CD4-positive, alpha-beta memory T cell (primary cell): ENCODE measurements around the gene PTPRD. TPM values are rescaled to one million over a fixed set of nuclear protein-coding genes. Genes with fewer than 3 reads are reported as not detected.

Source experiments
- CTCF ChIA-PET: fragments of 350-600 bp; sonication (Branson Sonifier 250); formaldehyde crosslinking; loops from one replicate; lab custom pipeline; 2021; ENCODE audit warnings: inconsistent platforms; ENCODE audit not compliant: partially characterized antibody; lab: Charles Lee
- POLR2A ChIA-PET: fragments of 350-600 bp; sonication (Branson Sonifier 250); formaldehyde crosslinking; loops from one replicate; lab custom pipeline; 2021; ENCODE audit not compliant: partially characterized antibody; lab: Charles Lee
- DNase-seq, 5 donors: peaks; one replicate each; pipeline versions ENCODE4 v3.0.0 to v3.0.0-alpha.2; 2020 to 2022; ENCODE audit warnings: mixed read lengths in 1 of 5
- H3K27ac ChIP-seq: one replicate; pipeline ENCODE4 v1.7.0; 2013; ENCODE audit warnings: low read depth, low read length
- H3K27me3 ChIP-seq: 2 replicates; pipeline ENCODE4 v1.7.0; 2013; ENCODE audit warnings: mild to moderate bottlenecking, low read length, moderate library complexity; ENCODE audit not compliant: insufficient read depth
- H3K36me3 ChIP-seq: 2 replicates; pipeline ENCODE4 v1.7.0; 2013; ENCODE audit warnings: mild to moderate bottlenecking, low read length, moderate library complexity; ENCODE audit not compliant: insufficient read depth
- H3K4me1 ChIP-seq: 2 replicates; pipeline ENCODE4 v1.7.0; 2013; ENCODE audit warnings: mild to moderate bottlenecking, low read length, moderate library complexity; ENCODE audit not compliant: insufficient read depth
- H3K4me3 ChIP-seq, 2 donors: one replicate each; pipeline ENCODE4 v1.7.0; 2013; ENCODE audit warnings: low read length in 2 of 2, mild to moderate bottlenecking in 1 of 2
- H3K9me3 ChIP-seq, 2 donors: one replicate each; pipeline ENCODE4 v1.7.0; 2013; ENCODE audit warnings: low read length in 2 of 2, control low read depth in 1 of 2; ENCODE audit not compliant: control insufficient read depth in 1 of 2
- H3K27ac Mint-ChIP-seq, 7 donors: one replicate each; pipeline ENCODE4 v1.8.0; 2020 to 2021; ENCODE audit warnings: mixed read lengths in 7 of 7, mild to moderate bottlenecking in 6 of 7, inconsistent platforms in 3 of 7, moderate library complexity in 3 of 7
- H3K27me3 Mint-ChIP-seq, 2 donors: one replicate each; pipeline ENCODE4 v1.8.0; 2020 to 2021; ENCODE audit warnings: mixed read lengths in 2 of 2
- H3K36me3 Mint-ChIP-seq, 2 donors: one replicate each; pipeline ENCODE4 v1.8.0; 2020 to 2021; ENCODE audit warnings: mixed read lengths in 2 of 2, inconsistent platforms in 1 of 2, mild to moderate bottlenecking in 1 of 2
- H3K4me1 Mint-ChIP-seq, 4 donors: one replicate each; pipeline ENCODE4 v1.8.0; 2020 to 2021; ENCODE audit warnings: mixed read lengths in 4 of 4, mild to moderate bottlenecking in 1 of 4
- H3K4me3 Mint-ChIP-seq, 8 donors: one replicate each; pipeline ENCODE4 v1.8.0; 2020 to 2021; ENCODE audit warnings: mixed read lengths in 8 of 8, mild to moderate bottlenecking in 7 of 8, moderate library complexity in 6 of 8, inconsistent platforms in 3 of 8
- H3K9me3 Mint-ChIP-seq, 8 donors: one replicate each; pipeline ENCODE4 v1.8.0; 2020 to 2021; ENCODE audit warnings: mixed read lengths in 8 of 8, mild to moderate bottlenecking in 5 of 8, inconsistent platforms in 3 of 8, moderate library complexity in 1 of 8
- intact Hi-C: fragments of 100-400 bp; cut with micrococcal nuclease; formaldehyde crosslinking; loops from one replicate; pipeline ENCODE4 v1.15.1; 2023
- polyA plus RNA-seq, 2 donors: library from polyadenylated mRNA; unstranded; fragments of 300-500 nt; fragmentation: Illumina TruSeq; gene quantifications; one replicate each; pipeline ENCODE4 v1.2.3, GENCODE V29; 2021
- total RNA-seq, 2 experiments: library from RNA; stranded (reverse); gene quantifications; one replicate each; pipeline ENCODE4 v1.2.3, GENCODE V29; 2021

The PTPRD gene
- total and polyA plus RNA-seq, 4 experiments from 2014 or later: not detected

GRCh38 chr9:8680157-8680556, 1932.6 kb downstream of the PTPRD start:
- no peak overlapping the region for H3K27ac Mint-ChIP-seq
- Histone ChIP-seq H3K9me3 (no peaks in the 10 kb centered on the region), H3K27me3 (no peaks in the 10 kb centered on the region), H3K4me3 (no peak overlapping the region), H3K27ac (no peak overlapping the region), H3K36me3 (no peaks in the 10 kb centered on the region), H3K4me1 (no peaks in the 10 kb centered on the region)
- CTCF ChIA-PET: no interaction called here
- POLR2A ChIA-PET: no interaction called here
- no peaks in the 10 kb centered on the region for H3K36me3 Mint-ChIP-seq
- intact Hi-C loops: no loop called here
- no peaks in the 10 kb centered on the region for H3K4me1 Mint-ChIP-seq
- no peak overlapping the region for H3K4me3 Mint-ChIP-seq
- no peak for DNase-seq
- peaks cover 0 to 2% (median 0%) of the 10 kb centered on the region in 8 donors for H3K9me3 Mint-ChIP-seq
- H3K27me3 Mint-ChIP-seq: peaks cover 3 to 5% of the 10 kb centered on the region in 2 donors

GRCh38 chr9:8679371-8679822, 1933.4 kb downstream of the PTPRD start:
- Histone ChIP-seq H3K4me1 (no peaks in the 10 kb centered on the region), H3K9me3 (no peaks in the 10 kb centered on the region), H3K36me3 (no peaks in the 10 kb centered on the region), H3K27me3 (no peaks in the 10 kb centered on the region), H3K4me3 (no peak overlapping the region), H3K27ac (no peak overlapping the region)
- Mint-ChIP-seq H3K4me1 (no peaks in the 10 kb centered on the region), H3K4me3 (no peak overlapping the region), H3K27ac (no peak overlapping the region), H3K36me3 (no peaks in the 10 kb centered on the region), H3K9me3 (peaks cover 0 to 2% (median 0%) of the 10 kb centered on the region in 8 donors), H3K27me3 (peaks cover 3% of the 10 kb centered on the region in 2 donors)
- intact Hi-C loops: no loop called here
- DNase-seq: no peak
- ChIA-PET POLR2A (no interaction called here), CTCF (no interaction called here)

GRCh38 chr9:8677741-8678140, 1935.1 kb downstream of the PTPRD start:
- H3K27me3 ChIP-seq: no peaks in the 10 kb centered on the region
- ChIA-PET CTCF (no interaction called here), POLR2A (no interaction called here)
- no peaks in the 10 kb centered on the region for H3K9me3 ChIP-seq
- Mint-ChIP-seq H3K9me3 (peaks cover 0 to 2% (median 0%) of the 10 kb centered on the region in 8 donors), H3K27ac (no peak overlapping the region), H3K36me3 (no peaks in the 10 kb centered on the region), H3K4me3 (no peak overlapping the region), H3K4me1 (no peaks in the 10 kb centered on the region), H3K27me3 (peaks cover 3% of the 10 kb centered on the region in 2 donors)
- H3K4me3 ChIP-seq: no peak overlapping the region
- no peaks in the 10 kb centered on the region for H3K4me1 ChIP-seq
- no peak for DNase-seq
- no peaks in the 10 kb centered on the region for H3K36me3 ChIP-seq
- intact Hi-C loops: no loop called here
- no peak overlapping the region for H3K27ac ChIP-seq

- Mint-ChIP-seq H3K27me3 (peaks cover 2 to 3% of the 10 kb centered on the region in 2 donors), H3K4me1 (no peaks in the 10 kb centered on the region), H3K9me3 (no peaks in the 10 kb centered on the region), H3K27ac (no peak overlapping the region), H3K36me3 (no peaks in the 10 kb centered on the region), H3K4me3 (no peak overlapping the region)
- ChIA-PET CTCF (interaction anchor here (0.7 to 1.1 kb wide), 2 partner anchors 20 to 198 kb away, joined by 4 to 5 read pairs; no protein-coding TSS in a partner anchor), POLR2A (no interaction called here)
- intact Hi-C loops: no loop called here
- H3K27ac ChIP-seq: no peak overlapping the region
- H3K4me1 ChIP-seq: no peaks in the 10 kb centered on the region
- no peak for DNase-seq
- H3K9me3 ChIP-seq: no peaks in the 10 kb centered on the region
- H3K4me3 ChIP-seq: no peak overlapping the region
- H3K36me3 ChIP-seq: no peaks in the 10 kb centered on the region
- H3K27me3 ChIP-seq: no peaks in the 10 kb centered on the region
These were observed 1938.3 kb downstream of the PTPRD start for GRCh38 chr9:8674536-8674935.

- Histone ChIP-seq H3K4me3 (no peak overlapping the region), H3K27me3 (no peaks in the 10 kb centered on the region), H3K4me1 (no peaks in the 10 kb centered on the region), H3K9me3 (no peaks in the 10 kb centered on the region), H3K27ac (no peak overlapping the region), H3K36me3 (no peaks in the 10 kb centered on the region)
- H3K27ac Mint-ChIP-seq: no peak overlapping the region
- ChIA-PET CTCF (interaction anchor here (0.7 to 0.8 kb wide), 2 partner anchors 10 to 199 kb away, joined by 3 to 5 read pairs; no protein-coding TSS in a partner anchor), POLR2A (no interaction called here)
- intact Hi-C loops: no loop called here
- H3K9me3 Mint-ChIP-seq: no peaks in the 10 kb centered on the region
- DNase-seq: no peak
- no peak overlapping the region for H3K4me3 Mint-ChIP-seq
- no peaks in the 10 kb centered on the region for H3K36me3 Mint-ChIP-seq
- peaks cover 2 to 3% of the 10 kb centered on the region in 2 donors for H3K27me3 Mint-ChIP-seq
- no peaks in the 10 kb centered on the region for H3K4me1 Mint-ChIP-seq
These were observed 1939.0 kb downstream of the PTPRD start for GRCh38 chr9:8673830-8674229.

- no peak overlapping the region for H3K4me3 ChIP-seq
- Mint-ChIP-seq H3K27ac (no peak overlapping the region), H3K9me3 (no peaks in the 10 kb centered on the region), H3K4me1 (no peaks in the 10 kb centered on the region), H3K27me3 (peaks cover 2% of the 10 kb centered on the region in 2 donors), H3K36me3 (no peaks in the 10 kb centered on the region), H3K4me3 (no peak overlapping the region)
- DNase-seq: no peak
- H3K27ac ChIP-seq: no peak overlapping the region
- no peaks in the 10 kb centered on the region for H3K36me3 ChIP-seq
- no peaks in the 10 kb centered on the region for H3K9me3 ChIP-seq
- CTCF ChIA-PET: no interaction called here
- POLR2A ChIA-PET: no interaction called here
- H3K4me1 ChIP-seq: no peaks in the 10 kb centered on the region
- intact Hi-C loops: no loop called here
- no peaks in the 10 kb centered on the region for H3K27me3 ChIP-seq
These were observed 1942.1 kb downstream of the PTPRD start for GRCh38 chr9:8670751-8671150.

GRCh38 chr9:8668751-8669150, 1944.1 kb downstream of the PTPRD start:
- intact Hi-C loops: no loop called here

GRCh38 chr9:8668231-8668630, 1944.6 kb downstream of the PTPRD start:
- Histone ChIP-seq H3K27me3 (no peaks in the 10 kb centered on the region), H3K27ac (no peak overlapping the region), H3K4me1 (no peaks in the 10 kb centered on the region), H3K9me3 (no peaks in the 10 kb centered on the region), H3K4me3 (no peak overlapping the region), H3K36me3 (no peaks in the 10 kb centered on the region)
- H3K27me3 Mint-ChIP-seq: no peaks in the 10 kb centered on the region
- no peak for DNase-seq
- POLR2A ChIA-PET: no interaction called here
- no peak overlapping the region for H3K27ac Mint-ChIP-seq
- no peak overlapping the region for H3K4me3 Mint-ChIP-seq
- H3K9me3 Mint-ChIP-seq: no peaks in the 10 kb centered on the region
- CTCF ChIA-PET: no interaction called here
- H3K4me1 Mint-ChIP-seq: no peaks in the 10 kb centered on the region
- H3K36me3 Mint-ChIP-seq: no peaks in the 10 kb centered on the region
- intact Hi-C loops: no loop called here

More at GRCh38 chr9:8668751-8669150, 1944.1 kb downstream of the PTPRD start:
- H3K4me3 Mint-ChIP-seq: no peak overlapping the region
- Histone ChIP-seq H3K36me3 (no peaks in the 10 kb centered on the region), H3K27ac (no peak overlapping the region), H3K4me1 (no peaks in the 10 kb centered on the region), H3K27me3 (no peaks in the 10 kb centered on the region), H3K9me3 (no peaks in the 10 kb centered on the region), H3K4me3 (no peak overlapping the region)
- ChIA-PET POLR2A (no interaction called here), CTCF (no interaction called here)
- DNase-seq: no peak
- H3K9me3 Mint-ChIP-seq: no peaks in the 10 kb centered on the region
- no peaks in the 10 kb centered on the region for H3K36me3 Mint-ChIP-seq
- H3K4me1 Mint-ChIP-seq: no peaks in the 10 kb centered on the region
- no peaks in the 10 kb centered on the region for H3K27me3 Mint-ChIP-seq
- no peak overlapping the region for H3K27ac Mint-ChIP-seq
